Breast epithelium (tissue), 4 donors: Measurements from ENCODE around the gene IL19. TPM values are rescaled to one million over a fixed set of nuclear protein-coding genes. Genes with fewer than 3 reads are reported as not detected.
"Not testable (repeated sequence)": the region's sequence is repeated elsewhere in the genome, so short reads cannot be mapped to it uniquely, and the experiment has no call there.

ENCODE experiments used
- DNase-seq, 2 donors: peaks; one replicate each; pipeline ENCODE4 v3.0.0-alpha.2; 2019; ENCODE audit warnings: low spot score in 2 of 2
- H3K27ac ChIP-seq, 2 donors: fragments of 200-600 bp; sonication (generic) in 1 of 2; one replicate each; pipeline ENCODE4 v1.5.1; 2016 to 2019; ENCODE audit warnings: mild to moderate bottlenecking in 1 of 2
- H3K27me3 ChIP-seq, 2 donors: fragments of 200-600 bp; sonication (generic) in 1 of 2; one replicate each; pipeline versions ENCODE4 v1.5.1 to v1.6.0; 2017 to 2019; ENCODE audit warnings: control low read depth in 1 of 2, mild to moderate bottlenecking in 1 of 2
- H3K36me3 ChIP-seq: fragments of 200-600 bp; one replicate; pipeline ENCODE4 v1.5.1; 2019
- H3K4me1 ChIP-seq, 2 donors: fragments of 200-600 bp; sonication (generic); one replicate each; pipeline ENCODE4 v1.5.1; 2016 to 2019; ENCODE audit warnings: control low read depth in 1 of 2
- H3K4me3 ChIP-seq, 3 donors: fragments of 200-600 bp; sonication (generic); 1 replicate in 2 of 3; 2 replicates in 1 of 3; pipeline ENCODE4 v1.5.1; 2016 to 2019; ENCODE audit warnings: mild to moderate bottlenecking in 3 of 3, moderate library complexity in 2 of 3
- H3K9me3 ChIP-seq, 2 donors: fragments of 200-600 bp; sonication (generic) in 1 of 2; one replicate each; pipeline ENCODE4 v1.5.1; 2016 to 2019; ENCODE audit warnings: control low read depth in 1 of 2
- CTCF ChIP-seq, 3 donors: fragments of 450-650 bp; IDR thresholded peaks; one replicate each; pipeline ENCODE4 v1.5.1; 2016 to 2017; ENCODE audit warnings: antibody characterized with exemption in 3 of 3, mild to moderate bottlenecking in 3 of 3, moderate library complexity in 3 of 3
- POLR2A ChIP-seq: fragments of 450-650 bp; IDR thresholded peaks from one replicate; pipeline ENCODE4 v1.6.1; 2016; ENCODE audit warnings: antibody characterized with exemption, mild to moderate bottlenecking, moderate library complexity
- POLR2AphosphoS5 ChIP-seq, 3 donors: sonication (generic); formaldehyde crosslinking; IDR thresholded peaks; one replicate each; pipeline ENCODE4 v1.6.1; 2017; ENCODE audit warnings: antibody characterized with exemption in 3 of 3
- intact Hi-C: fragments of 100-400 bp; cut with DNase I; formaldehyde crosslinking; loops from one replicate; pipeline ENCODE4 v1.15.1; 2023; ENCODE audit warnings: low total_unique reads
- total RNA-seq, 3 donors: library from RNA; depleted of rRNA; stranded (reverse); fragments of >200 nt; gene quantifications; one replicate each; pipeline ENCODE4 v1.1.0, GENCODE V29; 2016

Gene IL19
- total RNA-seq, 3 donors from 2014 or later, result not detected

- DNase-seq, result no peak
- intact Hi-C loops, result no loop called here
Measured at GRCh38 chr1:206774093-206774492, 3.5 kb downstream of the IL19 start.

GRCh38 chr1:206776229-206776628 is 5.7 kb downstream of the IL19 start:
- intact Hi-C loops, result no loop called here
- DNase-seq, result no peak
- H3K4me3 ChIP-seq, result no peak overlapping the region
- H3K36me3 ChIP-seq, result no peaks in the 10 kb centered on the region
- TF ChIP-seq POLR2AphosphoS5 (IDR thresholded peaks at IDR 0.05) (no peak), POLR2A (no peak), CTCF (IDR thresholded peaks at IDR 0.05) (no peak)
- no peaks in the 10 kb centered on the region for H3K4me1 ChIP-seq
- H3K9me3 ChIP-seq, result no peaks in the 10 kb centered on the region
- no peak overlapping the region for H3K27ac ChIP-seq
- no peaks in the 10 kb centered on the region for H3K27me3 ChIP-seq

More at GRCh38 chr1:206774093-206774492, 3.5 kb downstream of the IL19 start:
- no peak overlapping the region for H3K4me3 ChIP-seq
- no peak for TF ChIP-seq CTCF (IDR thresholded peaks at IDR 0.05)
- TF ChIP-seq POLR2AphosphoS5 (IDR thresholded peaks at IDR 0.05), result no peak
- no peak for TF ChIP-seq POLR2A
- no peaks in the 10 kb centered on the region for H3K9me3 ChIP-seq
- H3K27me3 ChIP-seq, result no peaks in the 10 kb centered on the region
- H3K4me1 ChIP-seq, result no peaks in the 10 kb centered on the region
- H3K36me3 ChIP-seq, result no peaks in the 10 kb centered on the region
- H3K27ac ChIP-seq, result no peak overlapping the region

GRCh38 chr1:206778031-206778430 is 7.5 kb downstream of the IL19 start:
- TF ChIP-seq POLR2AphosphoS5 (IDR thresholded peaks at IDR 0.05) (no peak), CTCF (IDR thresholded peaks at IDR 0.05) (no peak), POLR2A (no peak)
- H3K27me3 ChIP-seq, result no peaks in the 10 kb centered on the region
- H3K4me3 ChIP-seq, result no peak overlapping the region
- DNase-seq, result no peak
- intact Hi-C loops, result no loop called here
- no peaks in the 10 kb centered on the region for H3K9me3 ChIP-seq
- no peaks in the 10 kb centered on the region for H3K4me1 ChIP-seq
- no peaks in the 10 kb centered on the region for H3K36me3 ChIP-seq
- no peak overlapping the region for H3K27ac ChIP-seq

GRCh38 chr1:206778911-206779310 is 8.3 kb downstream of the IL19 start:
- intact Hi-C loops, H3K9me3 ChIP-seq, H3K27ac ChIP-seq, H3K4me1 ChIP-seq, DNase-seq, H3K4me3 ChIP-seq, H3K36me3 ChIP-seq, H3K27me3 ChIP-seq: not testable (repeated sequence)

- no peak for DNase-seq
- no peak overlapping the region for H3K4me3 ChIP-seq
- H3K27me3 ChIP-seq, result no peaks in the 10 kb centered on the region
- no peak overlapping the region for H3K27ac ChIP-seq
- no peak for TF ChIP-seq POLR2AphosphoS5 (IDR thresholded peaks at IDR 0.05)
- H3K4me1 ChIP-seq, result no peaks in the 10 kb centered on the region
- no peaks in the 10 kb centered on the region for H3K9me3 ChIP-seq
- no peaks in the 10 kb centered on the region for H3K36me3 ChIP-seq
- intact Hi-C loops, result no loop called here
Measured at GRCh38 chr1:206779638-206780037, 9.1 kb downstream of the IL19 start.

- H3K36me3 ChIP-seq, result no peaks in the 10 kb centered on the region
- TF ChIP-seq POLR2A (no peak), POLR2AphosphoS5 (IDR thresholded peaks at IDR 0.05) (no peak), CTCF (IDR thresholded peaks at IDR 0.05) (no peak)
- H3K27me3 ChIP-seq, result no peaks in the 10 kb centered on the region
- no peak overlapping the region for H3K27ac ChIP-seq
- H3K4me3 ChIP-seq, result no peak overlapping the region
- intact Hi-C loops, result no loop called here
- no peaks in the 10 kb centered on the region for H3K4me1 ChIP-seq
- no peak for DNase-seq
- H3K9me3 ChIP-seq, result no peaks in the 10 kb centered on the region
Measured at GRCh38 chr1:206782448-206782847, 11.9 kb downstream of the IL19 start.
